GM19099 (cell line): ENCODE data around the gene CXorf65.
A peak's percentile ranks its signal among the peaks of the same experiment; 100 is the strongest.

Experiments used
- POLR2A ChIP-seq: IDR thresholded peaks from 3 replicates; pipeline ENCODE4 v1.6.1; 2011; ENCODE audit warnings: low read depth; ENCODE audit not compliant: insufficient read length; ENCODE audit errors: extremely low read depth

Gene CXorf65

GRCh38 chrX:71095033-71095432 is 11.5 kb downstream of the CXorf65 start:
- no peak for TF ChIP-seq POLR2A

GRCh38 chrX:71091263-71091662 is 15.3 kb downstream of the CXorf65 start:
- TF ChIP-seq POLR2A = no peak

- no peak for TF ChIP-seq POLR2A
Measured at GRCh38 chrX:71085900-71086299, 20.6 kb downstream of the CXorf65 start.

- no peak for TF ChIP-seq POLR2A
Measured at GRCh38 chrX:71082822-71083221, 23.7 kb downstream of the CXorf65 start.

GRCh38 chrX:71082124-71082647 is 24.4 kb downstream of the CXorf65 start:
- TF ChIP-seq POLR2A = no peak

- no peak for TF ChIP-seq POLR2A
Measured at GRCh38 chrX:71081330-71082123, 25.0 kb downstream of the CXorf65 start.

GRCh38 chrX:71070531-71070930 is 36.0 kb downstream of the CXorf65 start:
- no peak for TF ChIP-seq POLR2A

GRCh38 chrX:71068044-71068918 is 38.3 kb downstream of the CXorf65 start, which contains the start of gene SNX12:
Gene SNX12, minus strand, starts transcription at chrX:71068334. Its CDS starts 28 bp downstream, at chrX:71068306.
- peak; percentile 61 for TF ChIP-seq POLR2A

GRCh38 chrX:71067712-71068043 is 38.9 kb downstream of the CXorf65 start:
- TF ChIP-seq POLR2A = no peak

GRCh38 chrX:71067089-71067488 is 39.5 kb downstream of the CXorf65 start:
- no peak for TF ChIP-seq POLR2A

GRCh38 chrX:71060127-71060526 is 46.4 kb downstream of the CXorf65 start:
- TF ChIP-seq POLR2A = no peak

- TF ChIP-seq POLR2A = no peak
Measured at GRCh38 chrX:71057848-71058530, 48.6 kb downstream of the CXorf65 start.

GRCh38 chrX:71056867-71057266 is 49.7 kb downstream of the CXorf65 start:
- no peak for TF ChIP-seq POLR2A
